Heart left ventricle (tissue), 16 donors: ENCODE data around the gene CDKN1C. TPM values are rescaled to one million over a fixed set of nuclear protein-coding genes. Genes with fewer than 3 reads are reported as not detected.

Experiments used
- ATAC-seq, 4 donors: fragments of 200-7000 bp; cut with Tn5 transposase; one replicate each; pipeline ENCODE4 v1.9.1; 2020 to 2022; ENCODE audit warnings: moderate library complexity in 4 of 4, mild to moderate bottlenecking in 3 of 4, moderate number of reproducible peaks in 1 of 4
- DNase-seq, 5 donors: peaks; one replicate each; pipeline ENCODE4 v3.0.0-alpha.2; 2020
- H3K27ac ChIP-seq, 12 donors: fragments of 200-600 bp; sonication (generic) in 4 of 12; one replicate each; pipeline versions ENCODE4 v1.5.0 to v1.8.0; 2016 to 2022; ENCODE audit warnings: mild to moderate bottlenecking in 2 of 12
- H3K27me3 ChIP-seq, 9 donors: fragments of 200-600 bp; sonication (generic) in 2 of 9; one replicate each; pipeline versions ENCODE4 v1.5.1 to v1.8.0; 2016 to 2022; ENCODE audit warnings: mild to moderate bottlenecking in 3 of 9
- H3K36me3 ChIP-seq, 9 donors: fragments of 200-600 bp; sonication (generic) in 2 of 9; one replicate each; pipeline versions ENCODE4 v1.5.0 to v1.8.0; 2018 to 2022; ENCODE audit warnings: mild to moderate bottlenecking in 2 of 9
- H3K4me1 ChIP-seq, 12 donors: fragments of 200-600 bp; sonication (generic) in 4 of 12; one replicate each; pipeline versions ENCODE4 v1.5.0 to v1.8.0; 2016 to 2022; ENCODE audit warnings: mild to moderate bottlenecking in 3 of 12
- H3K4me3 ChIP-seq, 12 donors: fragments of 200-600 bp; sonication (generic) in 4 of 12; one replicate each; pipeline versions ENCODE4 v1.5.0 to v1.8.0; 2017 to 2022; ENCODE audit warnings: mild to moderate bottlenecking in 9 of 12, moderate library complexity in 4 of 12
- H3K9me3 ChIP-seq, 12 donors: fragments of 200-600 bp; sonication (generic) in 4 of 12; one replicate each; pipeline versions ENCODE4 v1.5.0 to v1.8.0; 2016 to 2022; ENCODE audit warnings: mild to moderate bottlenecking in 1 of 12
- POLR2A ChIP-seq, 2 donors: fragments of 450-650 bp; IDR thresholded peaks; one replicate each; pipeline ENCODE4 v1.6.1; 2017; ENCODE audit warnings: antibody characterized with exemption in 2 of 2, mild to moderate bottlenecking in 2 of 2, moderate library complexity in 2 of 2
- WGBS, 4 donors: extraction: QIAGEN DNeasy Blood & Tissue Kit in 2 of 4; methylation state at CpG; one replicate each; pipeline versions ENCODE4 v1.1.5 to v1.1.7; 2013 to 2018; 5-methylcytosine and 5-hydroxymethylcytosine counted together
- intact Hi-C, 10 donors: fragments of 100-400 bp; cut with DNase I; formaldehyde crosslinking; loops; one replicate each; pipeline versions ENCODE4 v1.11.1 to v1.14.2; 2022
- polyA plus RNA-seq, 2 donors: library from polyadenylated mRNA; stranded (reverse); fragments of 200-250 nt; gene quantifications; one replicate each; pipeline ENCODE4 v1.2.3, GENCODE V29; 2013
- total RNA-seq, 9 donors: library from RNA; depleted of rRNA in 2 of 9; stranded (reverse); fragments of >200 nt in 2 of 9; fragmentation: NEBNext Ultra II Directional in 3 of 9; extraction: Animal tissue kit (Norgen Biotek cat#: 25700) in 3 of 9; gene quantifications; one replicate each; pipeline versions ENCODE4 v1.1.0 to v1.2.4, GENCODE V29; 2016 to 2023
- TF ChIP-seq, protein P1 (sequence below), 12 donors: fragments of 200-600 bp; sonication (generic) in 4 of 12; IDR thresholded peaks; one replicate each; pipeline versions ENCODE4 v1.5.0 to v1.8.0; 2018 to 2022; ENCODE audit warnings: antibody characterized with exemption in 12 of 12, mild to moderate bottlenecking in 5 of 12
- donor health status: ischemic (EF 13 %, LVEDD 7.1; RV severe dilation, severe dysfunction).
- donor health status: healthy with polysubstance abuse.
- donor health status: DM: no; HTN: yes; CAD: no.
- donor health status: DM: no; HTN: no; CAD: no.
- donor health status: ischemic (EF 25% LVEDD 6.9; RV normal size, moderate dysfunction).
- donor health status: ischemic (EF 25% LVEDD 5.7; RV mildly dilated, moderate dysfunction).
- donor health status: healthy.
- donor health status: DM: yes; HTN: yes; CAD: no.
- donor health status: ischemic (EF 35%, LVEDD 5.7; RV mildly dilated, moderate dysfunction).
- donor health status: nonischemic (EF 11% LVEDD 7.7; RV severe dilation, severe dysfunction).
- donor health status: DM: yes; HTN: yes; CAD: no.
- donor health status: PGD.
- donor health status: ischemic (EF 29% LVEDD 5.4; RV normal size, mild dysfunction).
- donor health status: nonischemic (EF 23%, LVEDD 6.1; RV moderate dilation, normal function).

Gene CDKN1C
- total and polyA plus RNA-seq, 11 donors = 18.8 to 42.5 (median 33.4) TPM

DNA sequence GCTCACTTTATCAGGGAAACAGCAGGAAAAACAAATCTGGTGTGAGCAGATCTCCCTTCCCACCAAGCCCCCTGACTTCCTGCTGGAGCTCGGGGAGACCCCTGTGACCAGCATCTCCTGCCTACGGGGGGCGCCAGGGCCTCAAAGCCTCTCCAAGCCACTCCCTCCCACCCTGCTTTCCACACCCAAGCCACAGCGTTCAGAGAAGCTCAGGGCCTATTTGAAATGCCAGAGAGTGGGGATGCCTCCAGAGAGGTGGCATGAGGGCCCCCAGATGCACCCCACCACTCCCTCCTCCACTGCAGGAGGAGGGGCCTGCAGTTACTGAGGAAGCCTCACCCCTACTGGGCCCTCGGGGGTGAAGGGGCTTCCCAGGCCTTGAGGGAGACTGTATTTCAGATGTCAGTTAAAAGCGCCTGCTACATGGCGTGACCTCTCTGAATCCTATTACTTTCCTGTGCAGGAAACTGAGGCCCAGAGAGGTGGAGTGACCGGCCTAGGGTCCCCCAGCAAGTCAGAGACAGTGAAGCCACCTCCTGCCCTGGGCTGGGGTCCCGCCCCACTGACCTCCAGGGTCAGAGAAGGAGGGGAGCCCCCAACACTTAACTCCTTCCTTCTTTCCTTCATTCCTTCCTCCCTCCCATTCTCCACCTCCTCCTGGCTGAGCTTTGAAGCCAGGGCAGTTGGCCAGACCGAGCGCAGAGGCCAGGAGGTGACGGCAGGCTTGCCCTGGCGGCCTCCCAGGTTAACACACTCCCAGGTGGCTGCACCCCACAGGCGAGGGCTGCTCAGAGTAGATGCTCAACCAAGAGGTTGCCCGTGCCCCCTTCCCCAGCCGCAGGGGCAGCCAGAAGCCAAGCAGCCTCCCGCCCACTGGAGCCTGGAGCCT, 6.0 kb upstream of the CDKN1C start:
- Histone ChIP-seq H3K4me3 (peak overlapping the region in 11 of 12 donors; percentile 2 to 67 (median 52)), H3K27me3 (peaks cover 0 to 2% (median 0%) of the 10 kb centered on the region in 9 donors), H3K4me1 (peaks cover 5 to 39% (median 25%) of the 10 kb centered on the region in 12 donors), H3K36me3 (no peaks in the 10 kb centered on the region), H3K9me3 (no peaks in the 10 kb centered on the region), H3K27ac (peak overlapping the region in 8 of 12 donors; percentile 33 to 83 (median 59))
- ATAC-seq (peak in 2 of 4 donors; percentile 7 to 9), DNase-seq (peak; percentile 60 to 83 (median 68))
- intact Hi-C loops = loop anchor here in 8 of 10 donors (1.0 to 10.0 kb wide), 7 partner anchors 358 to 697 kb away; partner anchors contain the start of genes C11orf21 (in 2 of the 8) and TSPAN32 (in 2 of the 8)
- TF ChIP-seq, protein P1, sequence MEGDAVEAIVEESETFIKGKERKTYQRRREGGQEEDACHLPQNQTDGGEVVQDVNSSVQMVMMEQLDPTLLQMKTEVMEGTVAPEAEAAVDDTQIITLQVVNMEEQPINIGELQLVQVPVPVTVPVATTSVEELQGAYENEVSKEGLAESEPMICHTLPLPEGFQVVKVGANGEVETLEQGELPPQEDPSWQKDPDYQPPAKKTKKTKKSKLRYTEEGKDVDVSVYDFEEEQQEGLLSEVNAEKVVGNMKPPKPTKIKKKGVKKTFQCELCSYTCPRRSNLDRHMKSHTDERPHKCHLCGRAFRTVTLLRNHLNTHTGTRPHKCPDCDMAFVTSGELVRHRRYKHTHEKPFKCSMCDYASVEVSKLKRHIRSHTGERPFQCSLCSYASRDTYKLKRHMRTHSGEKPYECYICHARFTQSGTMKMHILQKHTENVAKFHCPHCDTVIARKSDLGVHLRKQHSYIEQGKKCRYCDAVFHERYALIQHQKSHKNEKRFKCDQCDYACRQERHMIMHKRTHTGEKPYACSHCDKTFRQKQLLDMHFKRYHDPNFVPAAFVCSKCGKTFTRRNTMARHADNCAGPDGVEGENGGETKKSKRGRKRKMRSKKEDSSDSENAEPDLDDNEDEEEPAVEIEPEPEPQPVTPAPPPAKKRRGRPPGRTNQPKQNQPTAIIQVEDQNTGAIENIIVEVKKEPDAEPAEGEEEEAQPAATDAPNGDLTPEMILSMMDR (IDR thresholded peaks at IDR 0.05) = peak in 1 of 12 donors; percentile 12
- no peak for TF ChIP-seq POLR2A (IDR thresholded peaks at IDR 0.05)
- WGBS, 4 donors = 34 to 41% (median 40%) methylated on average over 15 to 17 of the region's 17 CpGs

DNA sequence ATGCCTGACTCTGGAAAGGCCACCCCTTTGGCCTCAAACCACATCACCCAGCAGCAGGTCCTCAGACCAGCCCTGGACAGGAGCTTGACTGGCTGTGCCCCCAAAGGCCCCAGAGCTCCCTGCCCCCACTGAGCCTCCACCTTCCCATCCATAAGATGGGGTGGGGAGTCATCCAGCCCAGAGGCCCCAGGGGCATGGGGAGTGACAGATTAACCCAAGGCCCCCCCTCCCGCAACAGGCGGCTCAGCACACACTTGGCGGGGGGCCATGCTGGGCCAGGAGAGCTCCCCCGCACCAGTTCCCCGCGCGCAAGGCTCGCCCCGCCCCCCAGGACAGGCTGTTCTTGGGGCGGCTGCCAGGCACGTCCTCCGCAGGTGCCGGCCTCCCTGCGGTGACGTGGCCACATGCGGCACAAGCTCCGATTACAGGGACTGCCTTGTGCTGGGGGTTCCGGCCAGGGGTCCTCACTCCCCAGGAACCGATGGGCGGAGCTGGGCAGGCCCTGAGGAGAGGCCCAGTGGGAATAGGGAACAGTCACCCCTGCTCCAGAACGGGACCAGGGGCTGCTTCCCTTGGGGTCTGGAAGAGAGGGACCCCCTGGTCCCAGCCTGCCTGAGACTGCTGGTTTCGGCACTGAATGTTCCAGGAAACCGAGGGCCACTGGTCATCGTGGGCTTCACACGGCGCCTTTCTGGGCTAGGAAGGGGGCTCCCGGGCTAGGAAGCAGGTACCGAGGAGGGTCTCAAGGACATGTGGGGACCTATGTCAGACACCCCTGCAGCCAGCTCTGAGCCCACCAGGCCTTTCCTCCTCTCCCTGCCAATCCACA, 5.1 kb upstream of the CDKN1C start:
- H3K27me3 ChIP-seq = peaks cover 0 to 2% (median 0%) of the 10 kb centered on the region in 9 donors
- H3K4me3 ChIP-seq = no peak overlapping the region
- H3K27ac ChIP-seq = peak overlapping the region in 3 of 12 donors; percentile 39 to 49 (median 49)
- DNase-seq = peak in 4 of 5 donors; percentile 51 to 85 (median 82)
- no peaks in the 10 kb centered on the region for H3K36me3 ChIP-seq
- peak in 3 of 4 donors; percentile 10 to 33 (median 17) for ATAC-seq
- H3K9me3 ChIP-seq = no peaks in the 10 kb centered on the region
- TF ChIP-seq POLR2A (IDR thresholded peaks at IDR 0.05) = no peak
- TF ChIP-seq, protein P1 (IDR thresholded peaks at IDR 0.05) = no peak
- intact Hi-C loops = loop anchor here in 6 of 10 donors (2.0 to 10.0 kb wide), 4 partner anchors 462 to 696 kb away; partner anchors contain the start of genes C11orf21 (in 2 of the 6) and TSPAN32 (in 2 of the 6)
- 38 to 60% (median 47%) methylated on average over 4 to 28 of the region's 28 CpGs for WGBS, 4 donors
- peaks cover 5 to 42% (median 29%) of the 10 kb centered on the region in 12 donors for H3K4me1 ChIP-seq

DNA sequence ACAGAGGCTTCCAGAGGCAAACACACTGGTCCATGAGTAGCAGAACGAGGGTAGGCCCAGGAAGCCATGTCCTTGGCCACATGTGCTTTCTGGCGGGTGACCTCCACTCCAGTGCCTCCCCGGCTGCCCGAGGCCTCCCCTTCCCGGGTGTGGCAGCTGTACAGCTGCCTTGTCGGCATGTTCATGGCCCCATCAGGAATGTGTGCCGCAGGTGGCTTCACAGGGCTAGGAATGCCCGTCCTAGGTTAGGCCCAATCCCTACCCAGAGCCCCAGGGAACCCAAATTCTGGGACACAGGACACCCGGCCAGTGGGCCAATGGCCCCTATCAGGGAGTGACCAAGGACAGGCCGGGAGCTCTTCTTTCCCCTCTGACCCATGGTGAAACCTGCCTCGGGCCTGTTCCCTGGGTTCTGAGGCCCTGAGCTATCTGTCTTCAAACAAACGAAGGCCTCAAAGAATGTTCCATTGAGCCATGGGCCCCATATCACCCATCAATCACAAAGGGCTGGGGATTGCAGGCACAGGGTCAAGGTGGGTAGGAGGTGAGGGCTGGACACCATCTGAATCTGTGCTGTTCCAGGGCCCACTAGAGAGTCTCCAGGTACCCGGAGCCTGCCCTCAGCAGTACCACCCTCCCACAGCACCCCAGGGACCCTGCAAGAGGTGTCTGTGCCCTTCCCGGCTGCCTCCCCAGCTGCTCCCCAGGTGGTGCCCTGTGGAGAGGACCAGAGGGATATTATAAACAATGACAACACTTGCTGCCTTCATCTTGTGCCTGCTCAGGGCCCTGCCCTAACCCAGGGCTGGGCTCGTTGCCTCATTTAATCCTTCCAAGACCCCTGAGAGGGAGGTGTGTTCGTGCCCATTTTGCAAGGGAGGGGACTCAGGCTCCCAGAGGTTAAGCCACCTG, 4.0 kb upstream of the CDKN1C start:
- H3K27ac ChIP-seq = no peak overlapping the region
- no peak for TF ChIP-seq POLR2A (IDR thresholded peaks at IDR 0.05)
- TF ChIP-seq, protein P1 (IDR thresholded peaks at IDR 0.05) = no peak
- H3K4me3 ChIP-seq = no peak overlapping the region
- H3K27me3 ChIP-seq = peaks cover 0 to 5% (median 0%) of the 10 kb centered on the region in 9 donors
- intact Hi-C loops = loop anchor here (2.0 to 10.0 kb wide), 15 partner anchors 57 to 695 kb away; partner anchors contain the start of genes KCNQ1OT1 (in 5 of the 10), C11orf21 (in 2 of the 10), TSPAN32 (in 2 of the 10) and KCNQ1 (in 1 of the 10)
- WGBS, 4 donors = 87 to 91% (median 89%) methylated on average over 9 to 16 of the region's 16 CpGs
- no peaks in the 10 kb centered on the region for H3K9me3 ChIP-seq
- ATAC-seq = no peak
- H3K4me1 ChIP-seq = peaks cover 5 to 48% (median 30%) of the 10 kb centered on the region in 12 donors
- H3K36me3 ChIP-seq = no peaks in the 10 kb centered on the region
- DNase-seq = no peak
